ENCODE measurements around the gene TMEM87B.
"Not testable (repeated sequence)": the region's sequence is repeated elsewhere in the genome, so short reads cannot be mapped to it uniquely, and the experiment has no call there.

TMEM87B gene

GRCh38 chr2:112136096-112136495 is 81.0 kb downstream of the TMEM87B start:
- H3K4me2 ChIP-seq (ENCODE audit: low read length): no peak overlapping the region
- H3K27me3 ChIP-seq (ENCODE audit: control insufficient read depth, insufficient read depth, low read length): peaks cover 10% of the 10 kb centered on the region
- no peaks in the 10 kb centered on the region for H3K36me3 ChIP-seq (ENCODE audit: insufficient read depth, low read length)
- H3K9ac ChIP-seq (ENCODE audit: low read depth, low read length): no peak overlapping the region
- peaks cover 14% of the 10 kb centered on the region for H3K4me1 ChIP-seq (ENCODE audit: control insufficient read depth, insufficient read depth, low read length)
- no peak overlapping the region for H3K4me3 ChIP-seq (ENCODE audit: low read length)
- H3K9me3 ChIP-seq (replicated peaks; ENCODE audit: low read length): no peaks in the 10 kb centered on the region

- peaks cover 10% of the 10 kb centered on the region for H3K27me3 ChIP-seq (ENCODE audit: control insufficient read depth, insufficient read depth, low read length)
- no peaks in the 10 kb centered on the region for H3K9me3 ChIP-seq (replicated peaks; ENCODE audit: low read length)
- H3K36me3 ChIP-seq (ENCODE audit: insufficient read depth, low read length): no peaks in the 10 kb centered on the region
- peak overlapping the region; percentile 69 for H3K4me3 ChIP-seq (ENCODE audit: low read length)
- peak overlapping the region; percentile 54 for H3K9ac ChIP-seq (ENCODE audit: low read depth, low read length)
- peak overlapping the region; percentile 91 for H3K4me2 ChIP-seq (ENCODE audit: low read length)
- H3K4me1 ChIP-seq (ENCODE audit: control insufficient read depth, insufficient read depth, low read length): peaks cover 14% of the 10 kb centered on the region
Observed at GRCh38 chr2:112137516-112138158, 82.6 kb downstream of the TMEM87B start.

- Histone ChIP-seq H3K4me3 (ENCODE audit: low read length) (peak within 1 kb of the TSS; percentile 69), H3K36me3 (ENCODE audit: insufficient read depth, low read length) (no peaks in the 10 kb centered on the region), H3K4me1 (ENCODE audit: control insufficient read depth, insufficient read depth, low read length) (peaks cover 14% of the 10 kb centered on the region), H3K9ac (ENCODE audit: low read depth, low read length) (peak within 1 kb of the TSS; percentile 54), H3K9me3 (replicated peaks; ENCODE audit: low read length) (no peaks in the 10 kb centered on the region), H3K27me3 (ENCODE audit: control insufficient read depth, insufficient read depth, low read length) (peaks cover 10% of the 10 kb centered on the region), H3K4me2 (ENCODE audit: low read length) (peak within 1 kb of the TSS; percentile 91)
Observed at GRCh38 chr2:112138159-112139032, 83.3 kb downstream of the TMEM87B start, which contains the start of gene FBLN7. FBLN7 (plus strand) TSS chr2:112138385; CDS start chr2:112138656, 271 bp downstream.

- not testable (repeated sequence) for H3K9me3 ChIP-seq (replicated peaks; ENCODE audit: low read length); H3K27me3 ChIP-seq (ENCODE audit: control insufficient read depth, insufficient read depth, low read length); H3K9ac ChIP-seq (ENCODE audit: low read depth, low read length); H3K36me3 ChIP-seq (ENCODE audit: insufficient read depth, low read length)
- Histone ChIP-seq H3K4me1 (ENCODE audit: control insufficient read depth, insufficient read depth, low read length) (peaks cover 14% of the 10 kb centered on the region), H3K4me3 (ENCODE audit: low read length) (peak overlapping the region; percentile 69), H3K4me2 (ENCODE audit: low read length) (peak overlapping the region; percentile 91)
Observed at GRCh38 chr2:112139033-112139614, 84.1 kb downstream of the TMEM87B start.

GRCh38 chr2:112139661-112140204 is 84.7 kb downstream of the TMEM87B start:
- H3K27me3 ChIP-seq (ENCODE audit: control insufficient read depth, insufficient read depth, low read length): not testable (repeated sequence)

GRCh38 chr2:112140205-112140802 is 85.2 kb downstream of the TMEM87B start:
- Histone ChIP-seq H3K36me3 (ENCODE audit: insufficient read depth, low read length) (no peaks in the 10 kb centered on the region), H3K27me3 (ENCODE audit: control insufficient read depth, insufficient read depth, low read length) (peaks cover 10% of the 10 kb centered on the region), H3K4me1 (ENCODE audit: control insufficient read depth, insufficient read depth, low read length) (peaks cover 14% of the 10 kb centered on the region), H3K4me3 (ENCODE audit: low read length) (peak overlapping the region; percentile 54), H3K9ac (ENCODE audit: low read depth, low read length) (no peak overlapping the region), H3K9me3 (replicated peaks; ENCODE audit: low read length) (no peaks in the 10 kb centered on the region), H3K4me2 (ENCODE audit: low read length) (peak overlapping the region; percentile 71)

More at GRCh38 chr2:112139661-112140204, 84.7 kb downstream of the TMEM87B start:
- not testable (repeated sequence) for H3K36me3 ChIP-seq (ENCODE audit: insufficient read depth, low read length); H3K9me3 ChIP-seq (replicated peaks; ENCODE audit: low read length); H3K9ac ChIP-seq (ENCODE audit: low read depth, low read length)
- Histone ChIP-seq H3K4me3 (ENCODE audit: low read length) (peak overlapping the region; percentile 54), H3K4me2 (ENCODE audit: low read length) (peak overlapping the region; percentile 71), H3K4me1 (ENCODE audit: control insufficient read depth, insufficient read depth, low read length) (peaks cover 14% of the 10 kb centered on the region)

GRCh38 chr2:112140899-112141625 is 86.0 kb downstream of the TMEM87B start:
- Histone ChIP-seq H3K4me3 (ENCODE audit: low read length) (no peak overlapping the region), H3K27me3 (ENCODE audit: control insufficient read depth, insufficient read depth, low read length) (peaks cover 10% of the 10 kb centered on the region), H3K36me3 (ENCODE audit: insufficient read depth, low read length) (no peaks in the 10 kb centered on the region), H3K9me3 (replicated peaks; ENCODE audit: low read length) (no peaks in the 10 kb centered on the region), H3K4me2 (ENCODE audit: low read length) (no peak overlapping the region), H3K9ac (ENCODE audit: low read depth, low read length) (no peak overlapping the region), H3K4me1 (ENCODE audit: control insufficient read depth, insufficient read depth, low read length) (peaks cover 14% of the 10 kb centered on the region)

- H3K27me3 ChIP-seq (ENCODE audit: control insufficient read depth, insufficient read depth, low read length): peaks cover 10% of the 10 kb centered on the region
- H3K9me3 ChIP-seq (replicated peaks; ENCODE audit: low read length): no peaks in the 10 kb centered on the region
- H3K4me3 ChIP-seq (ENCODE audit: low read length): no peak overlapping the region
- H3K4me1 ChIP-seq (ENCODE audit: control insufficient read depth, insufficient read depth, low read length): peaks cover 14% of the 10 kb centered on the region
- no peaks in the 10 kb centered on the region for H3K36me3 ChIP-seq (ENCODE audit: insufficient read depth, low read length)
- H3K9ac ChIP-seq (ENCODE audit: low read depth, low read length): no peak overlapping the region
- no peak overlapping the region for H3K4me2 ChIP-seq (ENCODE audit: low read length)
Observed at GRCh38 chr2:112141626-112142007, 86.5 kb downstream of the TMEM87B start.

- no peak overlapping the region for H3K9ac ChIP-seq (ENCODE audit: low read depth, low read length)
- H3K4me1 ChIP-seq (ENCODE audit: control insufficient read depth, insufficient read depth, low read length): peaks cover 15% of the 10 kb centered on the region
- no peaks in the 10 kb centered on the region for H3K9me3 ChIP-seq (replicated peaks; ENCODE audit: low read length)
- H3K36me3 ChIP-seq (ENCODE audit: insufficient read depth, low read length): no peaks in the 10 kb centered on the region
- H3K27me3 ChIP-seq (ENCODE audit: control insufficient read depth, insufficient read depth, low read length): peaks cover 6% of the 10 kb centered on the region
- H3K4me3 ChIP-seq (ENCODE audit: low read length): no peak overlapping the region
- no peak overlapping the region for H3K4me2 ChIP-seq (ENCODE audit: low read length)
Observed at GRCh38 chr2:112142525-112143078, 87.5 kb downstream of the TMEM87B start.

- Histone ChIP-seq H3K27me3 (ENCODE audit: control insufficient read depth, insufficient read depth, low read length) (peaks cover under 1% of the 10 kb centered on the region), H3K36me3 (ENCODE audit: insufficient read depth, low read length) (no peaks in the 10 kb centered on the region), H3K4me1 (ENCODE audit: control insufficient read depth, insufficient read depth, low read length) (peaks cover 15% of the 10 kb centered on the region), H3K9me3 (replicated peaks; ENCODE audit: low read length) (no peaks in the 10 kb centered on the region), H3K4me3 (ENCODE audit: low read length) (no peak overlapping the region), H3K9ac (ENCODE audit: low read depth, low read length) (no peak overlapping the region), H3K4me2 (ENCODE audit: low read length) (no peak overlapping the region)
Observed at GRCh38 chr2:112143150-112143549, 88.1 kb downstream of the TMEM87B start.
